AG04449 (cell line): Measurements from ENCODE around the gene TSC1.

Experiments
- CTCF ChIA-PET: fragments of 350-600 bp; formaldehyde crosslinking; extraction: SDS; loops from one replicate; lab custom pipeline; 2021; ENCODE audit warnings: antibody characterized with exemption; lab: Yijun Ruan, JAX
- POLR2A ChIA-PET: fragments of 400-600, 350-600 bp; formaldehyde crosslinking; extraction: SDS; loops from one replicate; lab custom pipeline; 2020; ENCODE audit warnings: antibody characterized with exemption, inconsistent platforms; lab: Yijun Ruan, JAX
- DNase-seq: peaks from one replicate; pipeline ENCODE4 v3.0.0-alpha.2; 2010; ENCODE audit warnings: low read depth, low spot score
- H3K4me3 ChIP-seq: 2 replicates; pipeline ENCODE4 v1.5.1; 2011; ENCODE audit warnings: low read depth, mild to moderate bottlenecking, control low read depth, low read length
- TF ChIP-seq, protein P1 (sequence below): IDR thresholded peaks from one replicate; pipeline ENCODE4 v1.5.1; 2011; ENCODE audit warnings: mild to moderate bottlenecking, moderate library complexity, low read length, control low read depth, inconsistent platforms; ENCODE audit not compliant: insufficient read depth; ENCODE audit errors: missing control alignments

Gene TSC1

DNA sequence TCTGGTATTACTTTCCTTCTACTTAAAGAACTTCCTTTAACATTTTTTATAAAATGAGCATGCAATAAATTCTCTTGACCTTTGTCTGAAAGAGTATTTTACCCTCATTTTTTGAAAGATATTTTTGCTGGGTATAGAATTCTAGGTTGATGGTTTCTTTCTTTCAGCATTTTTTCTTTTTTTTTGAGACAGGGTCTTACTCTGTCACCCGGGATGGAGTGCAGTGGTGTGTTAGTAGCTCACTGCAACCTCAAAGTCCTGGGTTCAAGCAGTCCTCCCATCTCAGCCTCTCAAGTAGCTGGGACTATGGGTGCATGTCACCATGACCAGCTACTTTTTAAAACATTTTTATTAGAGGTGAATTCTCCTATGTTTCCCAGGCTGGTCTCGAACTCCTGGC lies 10.7 kb upstream of the TSC1 start:
- TF ChIP-seq, protein P1, sequence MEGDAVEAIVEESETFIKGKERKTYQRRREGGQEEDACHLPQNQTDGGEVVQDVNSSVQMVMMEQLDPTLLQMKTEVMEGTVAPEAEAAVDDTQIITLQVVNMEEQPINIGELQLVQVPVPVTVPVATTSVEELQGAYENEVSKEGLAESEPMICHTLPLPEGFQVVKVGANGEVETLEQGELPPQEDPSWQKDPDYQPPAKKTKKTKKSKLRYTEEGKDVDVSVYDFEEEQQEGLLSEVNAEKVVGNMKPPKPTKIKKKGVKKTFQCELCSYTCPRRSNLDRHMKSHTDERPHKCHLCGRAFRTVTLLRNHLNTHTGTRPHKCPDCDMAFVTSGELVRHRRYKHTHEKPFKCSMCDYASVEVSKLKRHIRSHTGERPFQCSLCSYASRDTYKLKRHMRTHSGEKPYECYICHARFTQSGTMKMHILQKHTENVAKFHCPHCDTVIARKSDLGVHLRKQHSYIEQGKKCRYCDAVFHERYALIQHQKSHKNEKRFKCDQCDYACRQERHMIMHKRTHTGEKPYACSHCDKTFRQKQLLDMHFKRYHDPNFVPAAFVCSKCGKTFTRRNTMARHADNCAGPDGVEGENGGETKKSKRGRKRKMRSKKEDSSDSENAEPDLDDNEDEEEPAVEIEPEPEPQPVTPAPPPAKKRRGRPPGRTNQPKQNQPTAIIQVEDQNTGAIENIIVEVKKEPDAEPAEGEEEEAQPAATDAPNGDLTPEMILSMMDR, result no peak
- CTCF ChIA-PET, result interaction anchor here (0.6 to 1.0 kb wide), 3 partner anchors 18 to 68 kb away, joined by 3 read pairs; no protein-coding TSS in a partner anchor
- POLR2A ChIA-PET, result no interaction called here

DNA sequence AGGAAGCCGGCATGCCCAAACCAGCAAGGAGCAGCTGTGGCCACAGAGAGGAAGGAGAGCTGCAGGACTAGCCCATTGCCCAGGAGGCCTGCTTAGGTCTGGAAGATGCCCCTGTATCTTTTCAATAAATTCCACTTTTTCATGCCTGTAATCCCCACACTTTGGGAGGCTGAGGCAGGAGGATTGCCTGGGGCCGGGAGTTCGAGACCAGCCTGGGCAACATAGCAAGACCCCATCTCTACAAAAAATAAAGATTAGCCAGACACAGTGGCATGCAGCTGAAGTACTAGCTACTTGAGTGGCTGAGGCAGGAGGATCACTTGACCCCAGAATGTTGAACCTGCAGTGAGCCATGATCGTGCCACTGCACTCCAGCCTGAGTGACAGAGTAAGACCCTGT lies 5.3 kb upstream of the TSC1 start:
- POLR2A ChIA-PET, result no interaction called here
- TF ChIP-seq, protein P1, result no peak
- CTCF ChIA-PET, result interaction anchor here (0.7 kb wide), 1 partner anchor 10 kb away, joined by 3 read pairs; no protein-coding TSS in a partner anchor
- no peak for DNase-seq
- no peak overlapping the region for H3K4me3 ChIP-seq

More for the DNA sequence above, 10.7 kb upstream of the TSC1 start:
- no peak overlapping the region for H3K4me3 ChIP-seq
- no peak for DNase-seq

GRCh38 chr9:132948482-132949050 lies 4.2 kb upstream of the TSC1 start:
- no peak for DNase-seq
- ChIA-PET POLR2A (no interaction called here), CTCF (interaction anchor here (1.1 kb wide), 1 partner anchor 23 kb away, joined by 4 read pairs; no protein-coding TSS in a partner anchor)
- TF ChIP-seq, protein P1, result no peak
- no peak overlapping the region for H3K4me3 ChIP-seq

GRCh38 chr9:132947756-132948155 lies 3.3 kb upstream of the TSC1 start:
- TF ChIP-seq, protein P1, result no peak
- H3K4me3 ChIP-seq, result no peak overlapping the region
- CTCF ChIA-PET, result interaction anchor here (1.1 kb wide), 1 partner anchor 24 kb away, joined by 4 read pairs; no protein-coding TSS in a partner anchor
- POLR2A ChIA-PET, result interaction anchor here (0.6 kb wide), 1 partner anchor 128 kb away, joined by 3 read pairs; no protein-coding TSS in a partner anchor
- no peak for DNase-seq

DNA sequence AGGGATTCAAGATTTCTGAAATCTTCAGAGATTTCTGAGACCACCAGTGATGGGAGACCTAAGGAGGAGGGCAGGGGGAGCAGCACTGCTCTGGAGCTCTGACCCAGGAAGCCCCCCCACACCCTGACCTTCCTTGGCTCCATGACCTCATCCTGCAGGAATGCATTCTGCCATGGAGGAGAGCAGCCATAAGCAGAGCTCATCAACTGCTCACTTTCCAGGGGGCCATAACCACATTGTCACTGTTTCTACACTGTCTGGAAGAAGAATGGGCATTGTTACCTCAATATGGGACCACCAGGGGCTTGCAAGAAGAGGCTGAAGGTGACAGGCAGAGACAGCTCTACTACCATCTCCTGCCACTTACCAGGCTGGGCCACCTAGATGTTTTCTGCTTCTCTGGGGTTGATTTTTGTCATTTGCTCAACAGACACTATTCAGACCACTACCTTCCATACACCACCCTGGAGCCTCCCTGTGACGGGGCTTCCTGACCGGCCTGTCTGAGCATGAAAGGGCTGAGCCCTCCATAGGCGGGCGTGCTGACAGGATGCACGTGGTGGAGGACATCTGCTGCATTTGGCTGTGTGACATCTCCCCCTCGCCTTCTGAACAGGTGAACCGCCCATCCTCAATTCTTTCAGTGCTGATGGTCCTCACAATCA lies 2.3 kb upstream of the TSC1 start:
- H3K4me3 ChIP-seq, result no peak overlapping the region
- DNase-seq, result peak; percentile 7
- TF ChIP-seq, protein P1, result no peak
- ChIA-PET CTCF (interaction anchor here (1.2 to 1.3 kb wide), 2 partner anchors 12 to 45 kb away, joined by 3 to 4 read pairs; no protein-coding TSS in a partner anchor), POLR2A (no interaction called here)

GRCh38 chr9:132946211-132946610 lies 1.8 kb upstream of the TSC1 start:
- no peak overlapping the region for H3K4me3 ChIP-seq
- TF ChIP-seq, protein P1, result no peak
- DNase-seq, result no peak
- ChIA-PET CTCF (interaction anchor here (1.2 to 1.3 kb wide), 2 partner anchors 12 to 44 kb away, joined by 3 to 4 read pairs; no protein-coding TSS in a partner anchor), POLR2A (interaction anchor here (2.4 kb wide), 1 partner anchor 11 kb away, joined by 12 read pairs; no protein-coding TSS in a partner anchor)
